GM19324 (cell line): ENCODE results near the gene PIGA.

Experiments
- ATAC-seq: cut with Tn5 transposase; IDR thresholded peaks from one replicate; pipeline ENCODE4 v1.9.1; 2021; ENCODE audit warnings: mild to moderate bottlenecking, moderate library complexity; ENCODE audit not compliant: unreplicated experiment, low FRiP score

The PIGA gene, protein sequence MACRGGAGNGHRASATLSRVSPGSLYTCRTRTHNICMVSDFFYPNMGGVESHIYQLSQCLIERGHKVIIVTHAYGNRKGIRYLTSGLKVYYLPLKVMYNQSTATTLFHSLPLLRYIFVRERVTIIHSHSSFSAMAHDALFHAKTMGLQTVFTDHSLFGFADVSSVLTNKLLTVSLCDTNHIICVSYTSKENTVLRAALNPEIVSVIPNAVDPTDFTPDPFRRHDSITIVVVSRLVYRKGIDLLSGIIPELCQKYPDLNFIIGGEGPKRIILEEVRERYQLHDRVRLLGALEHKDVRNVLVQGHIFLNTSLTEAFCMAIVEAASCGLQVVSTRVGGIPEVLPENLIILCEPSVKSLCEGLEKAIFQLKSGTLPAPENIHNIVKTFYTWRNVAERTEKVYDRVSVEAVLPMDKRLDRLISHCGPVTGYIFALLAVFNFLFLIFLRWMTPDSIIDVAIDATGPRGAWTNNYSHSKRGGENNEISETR

DNA sequence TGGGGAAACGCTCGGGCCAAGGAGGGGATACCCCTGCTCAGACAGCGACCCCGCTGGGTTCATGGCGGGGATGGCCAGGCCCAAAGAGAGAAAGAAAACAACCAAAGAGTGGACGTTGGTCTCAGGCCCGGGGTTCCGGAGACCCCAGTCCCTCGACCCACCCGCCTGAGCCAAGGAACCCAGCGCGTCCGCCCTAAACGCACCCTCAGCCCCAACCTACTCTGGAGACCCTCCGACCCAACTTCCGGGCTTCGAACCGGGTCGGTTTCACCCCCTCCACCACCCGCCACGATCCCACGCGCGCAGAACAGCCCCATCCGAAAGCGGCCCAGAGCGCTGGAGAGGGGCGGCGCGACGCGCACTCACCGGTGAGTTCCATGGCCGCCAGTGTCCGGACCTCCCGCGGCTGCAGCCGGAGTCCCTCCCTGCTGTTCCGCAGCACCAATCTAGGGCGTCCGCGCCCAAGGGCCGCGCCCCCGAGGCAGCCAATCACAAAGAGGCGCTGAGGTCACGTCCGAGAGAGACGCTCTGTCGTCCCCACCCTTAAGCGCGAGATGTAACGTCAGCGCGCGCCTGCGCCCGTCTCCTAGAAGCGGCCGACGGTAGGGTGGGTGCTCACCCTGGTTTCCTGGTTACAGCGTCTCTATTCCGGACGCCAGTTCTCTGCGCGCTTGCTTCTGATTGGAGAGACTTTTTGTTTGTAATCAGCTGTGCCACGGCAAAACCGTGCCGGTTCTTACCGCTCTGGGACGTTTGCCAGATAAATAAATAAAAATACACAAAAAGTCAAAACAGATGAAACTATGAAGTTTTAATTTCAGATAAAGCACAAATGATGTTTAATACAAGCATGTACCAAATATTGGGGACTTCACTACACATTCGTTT is at the start of gene PIGA:
Gene PIGA, minus strand, starts transcription at position 389 of the 888 bp plus-strand sequence. CDS start 3,593 bp downstream, outside the sequence.
- ATAC-seq, result peak; percentile 100

DNA sequence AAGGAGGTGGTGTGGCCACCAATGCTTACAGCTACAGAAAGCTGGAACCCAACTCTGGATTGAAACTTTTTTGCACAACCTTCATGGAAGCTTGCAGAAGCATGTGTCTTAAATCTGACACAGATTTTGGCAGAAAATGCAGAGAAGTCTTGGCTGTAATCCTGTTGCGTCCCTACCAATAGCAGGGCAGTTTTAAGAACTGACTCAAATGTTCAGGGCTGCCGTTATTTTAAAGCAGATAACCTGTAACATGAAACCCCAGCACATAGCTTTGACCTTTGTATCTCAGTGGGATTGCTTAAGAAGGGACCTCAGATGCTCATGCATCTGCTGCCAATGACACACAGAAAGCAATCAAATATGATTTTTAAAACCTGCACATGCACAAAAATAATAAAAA is 49.0 kb upstream of the PIGA start, which contains the start of gene VEGFD:
Gene VEGFD, minus strand, starts transcription at position 110 of the 400 bp plus-strand sequence. CDS start 467 bp downstream, outside the sequence.
- no peak for ATAC-seq

GRCh38 chrX:15382813-15383212 is 47.5 kb upstream of the PIGA start:
- no peak for ATAC-seq

- no peak for ATAC-seq
Measured at GRCh38 chrX:15376956-15377355, 41.6 kb upstream of the PIGA start.

DNA sequence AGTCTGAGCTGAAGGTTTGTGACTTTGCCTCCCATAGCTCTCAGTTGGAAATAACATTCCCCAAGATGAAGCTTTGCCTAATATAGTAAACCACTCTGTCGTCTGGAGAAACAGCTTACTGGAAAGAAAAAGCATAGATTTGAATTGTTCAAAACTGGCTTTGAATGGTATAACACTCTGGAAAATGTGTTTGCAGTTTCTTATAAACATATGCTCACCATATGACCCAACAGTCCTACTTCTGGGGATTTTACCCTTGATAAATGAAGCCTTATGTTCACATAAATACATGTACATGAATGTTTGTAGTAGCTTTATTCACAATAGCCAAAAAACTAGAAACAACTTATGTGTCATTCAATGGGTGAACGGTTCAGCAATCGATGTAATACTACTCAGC is 38.7 kb upstream of the PIGA start:
- ATAC-seq, result no peak

DNA sequence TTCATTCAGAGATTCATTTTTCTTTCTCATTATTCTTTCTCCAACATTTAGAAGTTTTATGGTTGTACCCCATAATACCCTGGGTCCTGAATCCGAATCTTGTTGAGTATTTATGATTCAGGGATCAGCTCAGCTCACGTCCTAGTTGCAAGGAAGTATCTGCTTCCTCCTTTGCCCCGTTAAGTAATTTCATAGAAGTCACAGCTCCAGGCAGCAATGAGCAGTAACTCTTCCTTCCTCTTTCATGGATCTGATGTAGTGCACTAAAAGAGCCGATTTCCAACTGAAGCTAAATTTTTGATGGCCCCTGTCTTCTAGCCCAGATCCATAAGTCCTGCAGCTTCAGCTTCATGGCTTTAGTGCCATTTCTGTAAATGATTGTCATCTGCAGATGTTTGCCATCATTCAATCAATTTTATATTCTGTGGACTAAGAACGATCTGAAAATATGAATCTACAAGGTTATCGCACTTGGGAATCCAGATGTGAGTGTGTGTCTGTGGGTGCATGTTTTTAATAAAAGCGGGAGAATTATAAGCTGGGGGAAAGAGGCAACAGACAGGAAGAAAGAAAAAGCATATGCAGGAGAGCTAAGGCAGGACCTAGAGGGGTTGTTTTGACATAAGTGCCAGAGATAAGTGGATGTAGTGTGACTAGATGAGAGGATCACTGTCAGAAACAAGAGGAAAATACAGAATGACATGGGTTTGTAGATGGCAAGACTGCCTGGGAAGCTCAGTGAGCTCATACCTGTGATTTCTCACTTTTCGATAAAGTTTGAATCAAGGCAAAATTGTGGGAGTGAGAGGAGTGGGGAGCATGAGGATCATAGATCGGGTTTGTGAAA is 31.4 kb upstream of the PIGA start:
- ATAC-seq, result no peak

DNA sequence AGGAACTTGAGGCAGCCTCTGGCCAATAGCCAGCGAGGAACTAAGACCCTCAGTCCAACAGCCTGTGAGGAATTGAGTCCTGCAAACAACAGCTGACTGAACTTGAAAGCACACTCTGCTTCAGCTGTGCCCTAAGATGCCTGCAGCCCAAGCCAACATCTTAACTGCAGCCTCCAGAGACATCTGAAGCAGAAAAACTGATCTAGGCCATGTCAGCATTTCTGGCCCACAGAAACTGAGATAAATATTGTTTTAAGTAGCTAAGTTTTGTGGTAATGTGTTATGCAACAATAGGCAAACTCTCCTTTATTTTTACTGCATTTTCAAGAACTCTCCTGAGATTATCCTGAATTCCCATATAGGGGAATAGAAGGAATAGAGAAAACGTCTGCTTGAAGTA is 24.4 kb upstream of the PIGA start:
- no peak for ATAC-seq

DNA sequence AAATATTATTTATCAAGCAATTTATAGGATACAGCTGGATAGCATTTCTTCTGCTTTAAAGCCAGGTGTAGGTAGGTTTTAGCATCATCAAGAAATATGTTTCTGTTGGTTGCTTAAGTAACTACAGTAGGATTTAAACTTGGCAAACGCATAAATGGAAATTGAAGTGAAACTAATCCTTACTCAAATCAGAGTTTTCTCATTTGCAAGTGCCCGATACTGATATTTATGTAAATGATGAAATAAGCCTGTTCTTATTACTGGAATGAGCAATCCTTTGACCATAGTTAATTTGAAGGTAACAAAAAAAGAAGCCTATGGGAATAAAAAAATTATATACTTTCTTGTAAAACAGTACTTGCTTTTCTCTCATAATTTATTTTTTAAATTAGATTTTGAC is 23.2 kb upstream of the PIGA start:
- ATAC-seq, result no peak

DNA sequence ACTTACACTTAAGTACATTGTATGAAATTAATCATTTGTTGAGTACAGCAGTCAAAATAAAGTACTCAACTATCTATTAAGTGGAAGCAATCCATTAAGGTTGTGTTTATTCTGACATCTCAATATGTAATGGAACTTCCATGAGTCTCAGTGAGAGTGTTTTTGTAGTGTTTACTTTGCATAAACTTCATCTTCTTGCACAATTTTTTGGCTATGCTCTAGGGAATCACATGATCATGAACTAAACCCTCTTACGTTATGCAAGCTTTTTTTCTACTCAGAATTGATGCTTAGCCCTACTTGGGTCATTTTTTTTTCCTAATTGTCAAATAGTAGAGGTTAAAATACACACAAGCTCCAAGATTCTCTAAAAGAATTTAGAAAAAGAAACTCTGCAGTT is 21.1 kb upstream of the PIGA start:
- ATAC-seq, result no peak

- no peak for ATAC-seq
Measured at GRCh38 chrX:15350329-15350996, 15.1 kb upstream of the PIGA start.

- peak; percentile 66 for ATAC-seq
Measured at GRCh38 chrX:15349046-15349445, 13.7 kb upstream of the PIGA start.

- ATAC-seq, result no peak
Measured at GRCh38 chrX:15345976-15346375, 10.7 kb upstream of the PIGA start.

- ATAC-seq, result no peak
Measured at GRCh38 chrX:15344106-15344505, 8.8 kb upstream of the PIGA start.

GRCh38 chrX:15343075-15343476 is 7.8 kb upstream of the PIGA start:
- no peak for ATAC-seq

DNA sequence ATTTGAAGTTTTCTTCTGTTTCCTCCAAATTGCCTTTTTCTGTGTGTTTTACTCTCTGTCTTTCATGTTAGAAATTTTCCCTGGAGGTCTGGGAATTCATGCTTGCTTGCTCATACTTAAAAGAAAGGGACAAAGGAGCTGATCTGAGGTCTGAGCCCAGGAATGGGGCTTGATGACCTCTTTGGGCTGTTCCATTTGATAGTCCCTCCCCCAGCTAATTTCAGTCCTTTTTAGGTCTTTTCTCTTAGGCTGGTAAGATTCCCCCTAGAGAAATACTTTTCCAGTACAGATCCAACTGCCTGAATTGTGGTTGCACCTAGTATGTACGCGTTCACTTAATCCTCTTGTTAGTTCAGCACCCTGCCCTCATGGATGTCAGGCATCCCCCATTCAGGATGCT is 5.5 kb upstream of the PIGA start:
- no peak for ATAC-seq

DNA sequence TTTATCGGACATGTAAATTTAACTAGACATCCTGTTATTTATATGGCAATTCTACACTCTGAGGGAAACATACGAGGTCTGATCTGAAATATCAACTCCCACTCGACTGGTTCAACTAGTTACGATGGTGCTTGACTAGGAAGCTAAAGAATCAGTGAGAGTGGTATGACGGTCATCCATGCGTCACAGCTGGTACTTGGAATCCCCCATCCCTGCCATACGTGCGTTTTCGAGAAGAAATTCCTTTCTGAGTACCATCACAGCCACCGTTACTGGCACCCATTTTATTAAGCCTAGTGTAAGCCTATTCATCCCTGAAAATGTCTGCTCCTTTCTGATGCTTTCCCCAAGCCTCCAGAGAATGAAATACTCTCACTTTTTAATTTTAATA is 695 bp upstream of the PIGA start:
- no peak for ATAC-seq

- no peak for ATAC-seq
Measured at GRCh38 chrX:15334561-15334960, 762 bp downstream of the PIGA start.

- no peak for ATAC-seq
Measured at GRCh38 chrX:15328821-15329220, 6.5 kb downstream of the PIGA start.

DNA sequence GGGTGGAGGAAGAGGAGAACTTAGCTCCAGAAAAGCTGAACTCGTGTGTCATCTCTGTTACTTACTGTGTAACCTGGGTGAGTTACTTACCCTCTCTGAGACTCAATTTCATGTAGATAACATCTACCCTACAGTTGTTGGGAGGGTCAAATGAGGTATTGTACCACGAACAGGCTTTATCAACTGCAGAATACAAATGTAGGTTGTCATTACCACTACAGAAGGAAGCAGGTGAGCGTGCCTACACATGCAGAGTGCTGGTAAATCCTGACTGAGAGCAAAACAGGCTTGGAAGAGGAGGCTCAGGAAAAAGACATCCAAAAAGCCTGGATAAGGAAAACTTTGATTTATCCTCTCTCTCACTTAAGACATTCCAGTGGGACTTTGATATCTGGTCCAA is 7.2 kb downstream of the PIGA start:
- ATAC-seq, result no peak

DNA sequence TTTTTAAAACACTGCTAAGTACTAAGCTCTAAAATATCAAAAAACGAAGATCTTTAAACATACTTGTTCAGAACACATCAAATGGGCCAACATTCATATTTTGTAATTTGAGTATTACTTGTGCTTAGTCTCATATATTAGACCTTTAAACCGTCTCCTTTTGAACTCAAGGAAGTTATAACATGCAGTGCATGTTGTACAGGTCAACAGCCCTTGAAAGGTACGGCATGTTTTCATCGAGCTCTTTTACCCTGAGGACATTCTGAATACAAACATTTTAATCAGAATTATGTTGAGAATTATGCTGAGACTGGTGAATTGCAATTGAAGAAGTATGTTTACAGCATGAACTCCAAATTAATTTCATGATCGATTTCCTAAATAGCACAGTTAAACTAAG is 12.9 kb downstream of the PIGA start:
- ATAC-seq, result no peak
